H1 (cell line): ENCODE data around the gene OLFM1. TPM values are rescaled to one million over a fixed set of nuclear protein-coding genes. Genes with fewer than 3 reads are reported as not detected.

Experiments used
- GABPA ChIP-seq: IDR thresholded peaks from 2 replicates; pipeline ENCODE4 v1.6.1; 2011; ENCODE audit warnings: mild to moderate bottlenecking, low read length, moderate library complexity, borderline replicate concordance; ENCODE audit not compliant: insufficient read depth
- JUN ChIP-seq: IDR thresholded peaks from 2 replicates; pipeline ENCODE4 v1.6.1; 2011; ENCODE audit warnings: low read depth, mild to moderate bottlenecking, improper control_type of control experiment, low read length
- polyA plus RNA-seq, 7 experiments: library from polyadenylated mRNA; depleted of rRNA in 3 of 7; stranded (reverse) in 5 of 7; unstranded in 2 of 7; fragments of >200 nt in 5 of 7; fragments of 200-250 nt in 2 of 7; gene quantifications; 1 replicate in 5 of 7; 2 replicates in 1 of 7; 4 replicates in 1 of 7; pipeline versions ENCODE4 v1.2.1 to v1.2.3, GENCODE V29; 2011 to 2013; ENCODE audit warnings: missing spikeins in 2 of 7, mixed read lengths in 2 of 7
- total RNA-seq: library from RNA; stranded (reverse); fragmentation: NEBNext Ultra II Directional; extraction: Animal tissue kit (Norgen Biotek cat#: 25700); gene quantifications from 2 replicates; pipeline ENCODE4 v1.2.1, GENCODE V29; 2021

The OLFM1 gene
- total and polyA plus RNA-seq, 2 of the 8 experiments (the other 6 are each of a cell fraction or from before 2014, with no cell fraction given), result 53.0 to 53.4 TPM

GRCh38 chr9:135163023-135163780, 75.7 kb downstream of the OLFM1 start (continued):
- TF ChIP-seq GABPA (no peak), JUN (no peak)
